NCI-H345 (cell line): ENCODE results near the gene METTL8.
"Not testable (repeated sequence)": the region's sequence is repeated elsewhere in the genome, so short reads cannot be mapped to it uniquely, and the experiment has no call there.

Experiments used
- DNase-seq: peaks from one replicate; lab custom pipeline; 2025; lab: John Stamatoyannopoulos, UW

The METTL8 gene

DNA sequence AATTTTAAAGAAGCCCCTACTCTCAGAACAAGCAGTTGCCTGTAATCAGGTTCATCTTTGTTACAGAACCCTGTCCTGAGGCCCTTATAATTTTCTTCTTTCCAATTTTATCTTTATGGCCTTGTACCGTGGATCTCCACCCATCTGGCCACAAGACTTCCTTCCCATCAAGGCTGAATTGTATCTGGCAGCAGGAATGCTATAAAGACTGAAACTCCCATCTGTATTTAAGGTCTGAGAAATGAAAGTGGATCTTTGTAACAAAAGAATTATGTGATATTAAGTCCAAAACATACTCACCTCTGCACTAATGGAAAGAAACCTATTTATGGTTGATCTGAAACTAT, 91.8 kb downstream of the METTL8 start:
- DNase-seq, result no peak

DNA sequence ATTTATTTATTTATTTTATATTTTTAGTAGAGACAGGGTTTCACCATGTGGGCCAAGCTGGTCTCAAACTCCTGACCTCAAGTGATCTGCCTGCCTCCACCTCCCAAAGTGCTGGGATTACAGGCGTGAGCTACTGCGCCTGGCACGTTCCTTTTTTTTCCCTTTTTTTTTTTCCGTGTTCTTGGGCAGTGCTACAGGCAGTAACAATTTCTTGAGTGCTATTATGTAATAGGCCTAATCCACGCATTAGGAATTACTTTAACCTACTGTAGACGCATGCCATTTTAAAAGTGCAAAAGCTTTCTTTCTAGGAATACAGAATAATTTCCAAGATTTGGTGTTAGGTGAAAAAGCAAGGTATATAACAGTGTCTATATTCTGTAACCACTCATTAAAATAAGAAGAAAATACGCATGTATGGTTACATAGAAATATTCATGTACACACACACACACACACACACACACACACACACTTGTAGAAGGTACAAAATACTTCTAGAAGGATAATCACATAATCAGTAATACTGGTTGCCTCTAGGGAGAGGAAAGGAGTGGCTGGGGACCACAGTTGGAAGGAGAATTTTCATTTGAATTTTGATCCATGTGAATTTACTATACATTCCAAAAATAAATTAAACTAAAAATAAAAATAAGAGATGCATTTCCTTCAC, 92.3 kb downstream of the METTL8 start:
- DNase-seq, result no peak

DNA sequence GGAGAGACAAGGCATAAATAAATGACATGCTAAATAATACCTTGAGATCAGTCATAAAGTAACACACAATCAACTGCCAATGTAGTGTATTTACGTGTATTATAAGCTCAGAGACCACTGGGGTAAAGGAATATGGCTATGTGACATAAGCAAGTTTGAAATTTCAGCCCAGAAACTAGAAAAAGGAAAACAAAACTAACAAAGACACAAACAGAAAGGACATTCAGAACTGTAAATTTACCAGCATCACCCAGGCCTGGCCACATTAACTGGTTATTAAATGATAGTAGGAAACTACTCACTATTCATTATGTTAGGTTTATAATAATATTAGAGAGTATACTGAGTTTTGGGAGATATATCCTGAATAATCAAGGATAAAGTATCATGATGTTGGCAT, 98.8 kb downstream of the METTL8 start:
- DNase-seq, result no peak

- no peak for DNase-seq
Observed at GRCh38 chr2:171334171-171334570, 99.6 kb downstream of the METTL8 start.

DNA sequence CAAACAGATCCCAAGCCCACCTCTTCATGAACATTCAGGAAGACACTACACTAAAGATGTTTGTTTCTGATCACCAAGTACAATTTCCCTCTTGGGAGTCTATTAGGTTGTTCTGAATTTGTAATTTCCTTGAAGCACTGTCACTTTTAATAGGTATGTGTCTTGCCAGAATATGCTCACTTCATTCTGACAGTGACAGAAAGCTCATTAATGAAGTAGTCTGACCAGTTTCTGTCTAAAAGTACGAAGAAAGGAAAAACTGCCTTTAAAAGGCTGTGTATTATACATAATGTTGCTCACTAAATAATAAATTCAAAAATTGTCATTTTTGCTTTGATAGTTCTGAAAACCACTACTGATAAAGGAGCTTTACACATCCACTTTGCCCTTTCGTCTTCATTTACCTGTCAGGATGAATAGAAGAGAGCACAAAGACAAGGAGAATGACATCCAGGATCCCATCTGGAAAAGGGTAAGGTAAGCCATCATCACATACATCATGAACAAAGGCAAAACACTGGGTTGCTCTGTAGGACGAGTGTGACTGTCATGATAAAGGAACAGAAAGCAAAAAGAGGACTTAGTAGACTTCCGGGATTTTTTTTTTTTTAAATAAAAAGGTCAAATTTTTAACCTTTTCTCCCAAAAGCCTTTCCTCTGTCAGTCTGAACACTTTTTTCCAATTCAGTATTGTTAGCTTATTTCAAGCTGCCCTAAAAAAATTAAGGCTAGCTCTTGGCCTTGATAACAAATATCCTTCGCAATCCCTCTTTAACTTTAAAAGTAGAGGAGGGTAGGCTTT, 103.4 kb downstream of the METTL8 start:
- DNase-seq, result no peak

- DNase-seq, result no peak
Observed at GRCh38 chr2:171327043-171327496, 106.7 kb downstream of the METTL8 start.

- no peak for DNase-seq
Observed at GRCh38 chr2:171325886-171326585, 107.8 kb downstream of the METTL8 start.

- no peak for DNase-seq
Observed at GRCh38 chr2:171323971-171324528, 109.7 kb downstream of the METTL8 start.

GRCh38 chr2:171322928-171323327, 110.9 kb downstream of the METTL8 start:
- DNase-seq, result no peak

GRCh38 chr2:171320731-171321130, 113.1 kb downstream of the METTL8 start:
- DNase-seq, result no peak

DNA sequence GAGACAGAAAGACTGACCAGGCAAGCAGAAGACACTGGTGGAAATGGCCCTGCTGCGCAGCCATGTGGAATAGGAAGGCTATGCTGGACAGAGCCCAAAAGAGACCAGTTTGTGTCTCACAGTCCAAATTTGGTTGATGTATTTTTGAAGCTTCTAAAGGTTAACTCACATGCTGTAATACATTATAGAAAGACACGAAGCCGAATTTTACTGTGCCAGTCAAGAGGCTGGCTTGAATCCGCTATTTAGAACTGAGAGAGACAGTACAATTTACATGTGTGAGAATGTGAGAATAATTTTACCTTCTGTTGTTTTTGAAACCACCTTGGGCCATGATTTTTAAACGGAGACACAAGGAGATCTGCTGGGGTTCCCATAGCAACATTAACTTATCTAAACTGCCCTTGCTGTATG, 113.6 kb downstream of the METTL8 start:
- DNase-seq, result no peak

DNA sequence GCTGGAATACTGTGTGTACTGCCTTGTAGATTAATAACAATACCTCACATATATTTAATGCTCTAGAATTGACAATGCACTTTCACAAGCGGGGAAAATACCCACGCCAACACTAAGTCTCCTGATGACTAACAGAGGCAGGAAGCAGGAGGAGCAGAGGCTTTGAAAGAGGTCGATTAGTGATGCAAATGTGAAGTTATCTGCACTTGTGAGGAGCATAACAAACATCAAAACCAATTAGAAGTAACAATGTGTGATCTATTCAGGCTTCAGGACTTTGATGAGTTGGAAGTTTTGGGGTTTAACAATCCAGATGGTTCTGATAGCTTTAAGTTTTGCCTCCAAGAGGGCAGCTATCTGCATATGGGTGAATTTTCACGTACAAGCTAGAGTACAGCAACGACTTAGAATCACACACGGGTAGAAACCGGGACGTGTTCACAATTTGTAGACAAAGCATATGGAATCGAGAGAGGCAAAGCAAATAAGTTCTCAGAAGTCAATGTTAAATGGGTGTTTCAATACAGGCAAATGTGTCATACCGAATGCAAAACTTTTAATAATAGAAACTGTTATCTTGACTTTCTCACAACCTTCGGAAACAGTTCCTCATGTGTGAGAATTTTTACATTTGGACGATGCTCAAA, 114.5 kb downstream of the METTL8 start:
- DNase-seq, result no peak

DNA sequence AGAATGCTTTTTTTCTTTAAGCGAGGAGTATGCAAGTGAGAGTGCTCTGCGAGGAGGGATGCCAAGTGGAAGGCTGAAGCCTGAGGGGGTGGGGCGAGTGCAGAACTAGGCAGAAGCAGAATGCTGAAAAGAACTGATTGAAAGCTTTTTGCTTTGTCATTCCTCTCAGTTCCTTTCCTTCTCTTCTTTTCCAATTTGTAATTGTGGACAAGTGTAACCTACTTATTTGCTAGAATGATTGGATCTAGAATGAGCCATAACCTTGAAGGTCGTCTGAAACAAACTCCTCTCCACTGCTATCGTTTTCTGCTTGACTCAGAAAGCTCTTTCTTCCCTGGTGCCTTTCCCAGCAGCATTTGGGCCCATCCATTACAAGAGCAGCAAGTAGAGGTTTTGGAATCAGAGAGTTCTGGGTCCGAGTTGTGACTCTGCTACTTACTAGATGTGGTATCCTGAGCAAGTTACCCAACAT, 115.3 kb downstream of the METTL8 start:
- DNase-seq, result no peak

GRCh38 chr2:171317492-171318125, 116.2 kb downstream of the METTL8 start:
- DNase-seq, result no peak

DNA sequence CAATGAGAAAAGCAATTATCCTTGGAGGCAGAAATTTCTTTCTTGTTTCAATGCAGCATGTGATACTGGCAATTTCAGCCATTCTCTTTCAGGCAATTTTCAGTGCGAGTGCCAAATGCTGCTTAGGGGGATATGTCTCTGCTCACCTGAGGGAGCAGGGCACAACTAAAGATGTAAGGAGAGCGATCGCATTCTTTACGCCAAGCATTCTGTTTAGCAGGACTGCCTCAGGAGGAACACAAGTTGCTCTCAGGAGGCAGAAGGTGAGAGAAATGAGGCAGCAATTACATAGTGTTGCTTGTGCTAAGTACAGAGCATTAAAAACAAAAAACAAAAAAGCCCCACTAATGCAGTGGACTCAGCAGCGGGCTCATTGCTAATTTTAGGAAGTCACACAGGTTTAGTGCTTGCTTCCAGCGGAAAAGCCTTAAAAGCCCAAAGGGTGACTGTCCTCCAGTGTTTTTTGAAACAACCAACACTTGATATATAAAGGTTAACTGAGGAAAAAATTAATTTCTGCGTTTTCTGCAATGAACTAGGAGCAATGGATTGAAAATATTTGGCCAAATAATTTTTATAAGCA, 116.9 kb downstream of the METTL8 start:
- DNase-seq, result no peak

GRCh38 chr2:171316220-171316619, 117.6 kb downstream of the METTL8 start:
- no peak for DNase-seq

DNA sequence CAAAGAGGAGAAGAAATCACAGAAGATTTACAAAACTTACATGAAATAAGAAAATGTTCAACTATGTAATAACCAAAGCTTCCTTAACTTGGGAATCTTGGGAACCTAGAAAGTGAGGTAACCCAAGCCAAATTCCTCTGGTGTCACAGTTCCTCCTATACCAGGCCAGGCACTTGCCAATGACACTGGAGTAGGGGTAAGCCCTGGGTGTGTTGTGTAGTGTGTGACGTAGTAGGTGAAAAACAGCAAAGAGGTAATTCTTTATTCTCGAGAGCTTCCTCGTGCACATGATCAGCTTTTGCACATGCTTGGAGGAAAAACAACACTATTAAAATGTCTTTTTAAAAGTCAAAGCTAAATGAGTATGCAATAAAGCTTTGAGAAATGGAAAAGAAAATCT, 118.0 kb downstream of the METTL8 start:
- no peak for DNase-seq

- DNase-seq, result not testable (repeated sequence)
Observed at GRCh38 chr2:171312182-171312581, 121.6 kb downstream of the METTL8 start.

DNA sequence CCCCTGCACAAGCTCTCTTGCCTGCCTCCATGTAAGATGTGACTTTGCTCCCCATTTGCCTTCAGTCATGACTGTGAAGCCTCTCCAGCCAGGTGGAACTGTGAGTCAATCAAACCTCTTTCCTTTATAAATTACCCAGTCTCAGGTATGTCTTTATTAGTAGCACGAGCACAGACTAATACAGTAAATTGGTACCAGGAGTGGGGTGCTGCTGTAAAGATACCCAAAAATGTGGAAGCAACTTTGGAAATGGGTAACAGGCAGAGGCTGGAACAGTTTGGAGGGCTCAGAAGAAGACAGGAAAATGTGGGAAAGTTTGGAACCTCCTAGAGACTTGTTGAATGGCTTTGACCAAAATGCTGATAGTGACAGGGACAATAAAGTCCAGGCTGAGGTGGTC, 122.2 kb downstream of the METTL8 start:
- DNase-seq, result not testable (repeated sequence)

DNA sequence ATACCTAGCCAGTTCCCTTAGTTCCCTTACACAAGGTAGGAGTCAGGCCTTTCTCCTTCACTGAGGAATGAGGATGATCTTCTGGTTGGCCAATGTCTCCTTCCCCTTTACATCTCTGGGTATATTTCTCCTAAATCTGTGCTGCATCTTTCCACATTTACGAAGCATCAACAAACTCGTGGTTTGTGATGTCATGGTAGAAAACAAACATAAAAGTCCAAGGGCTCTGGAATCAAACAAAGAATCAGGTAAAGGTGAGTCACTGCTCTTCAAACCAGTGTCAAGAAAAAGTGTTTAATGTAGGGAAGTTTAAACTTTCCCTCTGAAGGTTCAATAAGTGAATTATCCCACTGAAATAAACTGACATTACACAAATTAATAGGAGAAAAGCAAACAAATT, 122.9 kb downstream of the METTL8 start:
- DNase-seq, result no peak
